Activated CD4-positive, alpha-beta T cell treated with anti-CD3 and anti-CD28 coated beads, Interleukin-2, amount 50 U/mL, for 16 hours (primary cell): ENCODE results near the gene METTL9.
"Not testable (repeated sequence)": the region's sequence is repeated elsewhere in the genome, so short reads cannot be mapped to it uniquely, and the experiment has no call there.

Source experiments
- DNase-seq: peaks from one replicate; pipeline ENCODE4 v3.0.0-alpha.2; 2020

METTL9 gene

GRCh38 chr16:21667575-21667974, 68.2 kb downstream of the METTL9 start:
- DNase-seq: no peak

- no peak for DNase-seq
These were observed 74.1 kb downstream of the METTL9 start for GRCh38 chr16:21673469-21673868.

GRCh38 chr16:21674456-21674855, 75.1 kb downstream of the METTL9 start:
- not testable (repeated sequence) for DNase-seq

GRCh38 chr16:21680714-21681113, 81.3 kb downstream of the METTL9 start:
- not testable (repeated sequence) for DNase-seq

- DNase-seq: no peak
These were observed 83.8 kb downstream of the METTL9 start for GRCh38 chr16:21683184-21683583.

DNA sequence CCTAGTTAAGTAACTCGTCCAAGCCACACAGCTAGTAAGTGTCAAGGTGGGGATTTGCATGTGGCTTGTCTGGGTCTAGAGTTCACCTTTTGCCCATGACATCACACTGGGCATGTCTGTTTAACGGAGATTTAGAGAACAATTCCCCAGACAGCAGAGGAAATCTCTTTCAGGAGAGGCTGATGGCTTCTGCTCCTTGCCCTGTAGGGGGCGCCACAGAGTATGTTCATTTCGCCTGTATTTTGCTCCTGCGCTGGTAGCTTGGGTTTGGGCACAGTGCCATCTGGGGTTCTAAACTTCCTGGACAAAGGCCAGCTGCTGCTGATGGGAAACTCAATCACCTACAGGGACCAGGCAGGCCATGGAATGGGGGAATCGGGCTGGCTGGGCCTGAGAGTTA, 84.8 kb downstream of the METTL9 start:
- DNase-seq: peak; percentile 26

- no peak for DNase-seq
These were observed 85.7 kb downstream of the METTL9 start for GRCh38 chr16:21685034-21685455.

GRCh38 chr16:21689107-21689506, 89.7 kb downstream of the METTL9 start:
- DNase-seq: no peak

- not testable (repeated sequence) for DNase-seq
These were observed 91.6 kb downstream of the METTL9 start for GRCh38 chr16:21690967-21691366.

DNA sequence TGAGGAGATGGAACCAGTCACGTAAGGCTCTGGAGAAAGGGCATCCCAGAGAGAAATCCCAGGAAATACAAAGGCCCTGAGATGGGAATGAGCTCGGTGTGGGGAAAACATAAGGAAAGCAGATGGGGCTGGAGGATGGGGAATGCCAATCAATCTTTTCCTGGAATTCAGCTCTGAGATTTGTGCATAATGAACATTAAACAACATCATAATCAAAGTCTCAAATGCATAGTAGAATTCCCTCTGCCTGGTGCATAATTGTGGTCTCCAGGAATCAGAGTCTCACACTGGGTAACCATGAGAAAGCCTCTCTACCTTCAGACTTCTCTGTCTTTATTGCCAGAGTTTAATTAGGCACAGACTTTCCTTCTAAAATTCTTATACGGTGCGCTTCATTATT, 95.2 kb downstream of the METTL9 start:
- DNase-seq: no peak

DNA sequence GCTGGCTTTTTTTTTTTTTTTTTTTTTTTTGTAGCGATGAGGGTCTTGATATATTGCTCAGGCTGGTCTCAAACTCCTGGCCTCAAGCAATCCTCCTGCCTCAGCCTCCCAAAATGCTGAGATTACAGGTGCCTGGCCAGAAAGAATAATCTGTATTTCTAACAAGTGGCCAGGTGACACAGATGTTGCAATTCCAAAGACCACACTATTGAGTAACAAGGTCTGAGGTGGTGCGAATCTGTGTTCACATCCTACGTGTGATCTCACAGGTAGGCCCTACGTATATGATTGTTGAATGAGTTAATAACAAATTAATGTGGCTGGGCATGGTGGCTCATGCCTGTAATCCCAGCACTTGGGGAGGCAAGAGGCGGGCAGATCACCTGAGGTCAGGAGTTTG, 97.7 kb downstream of the METTL9 start:
- DNase-seq: no peak

- DNase-seq: no peak
These were observed 99.0 kb downstream of the METTL9 start for GRCh38 chr16:21698169-21699032.

GRCh38 chr16:21701271-21701670, 101.9 kb downstream of the METTL9 start:
- DNase-seq: no peak

DNA sequence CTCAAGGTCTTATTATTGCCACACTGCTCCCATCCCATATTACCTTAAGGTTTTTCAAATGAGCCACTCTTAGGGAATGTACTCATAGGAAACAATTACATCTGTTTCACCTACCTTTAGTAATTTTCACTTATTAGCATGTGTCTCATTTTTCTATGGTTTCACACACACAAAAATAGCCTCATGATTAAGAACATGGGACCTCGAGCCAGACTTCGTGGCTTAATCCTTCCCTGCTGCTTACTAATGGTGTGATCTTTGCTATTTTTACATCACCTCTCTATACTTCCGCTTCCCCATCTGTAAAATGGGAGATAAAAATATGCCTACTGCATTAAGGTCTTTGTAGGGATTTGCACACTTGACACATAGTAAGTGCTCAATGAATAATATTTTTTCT, 102.9 kb downstream of the METTL9 start:
- no peak for DNase-seq

DNA sequence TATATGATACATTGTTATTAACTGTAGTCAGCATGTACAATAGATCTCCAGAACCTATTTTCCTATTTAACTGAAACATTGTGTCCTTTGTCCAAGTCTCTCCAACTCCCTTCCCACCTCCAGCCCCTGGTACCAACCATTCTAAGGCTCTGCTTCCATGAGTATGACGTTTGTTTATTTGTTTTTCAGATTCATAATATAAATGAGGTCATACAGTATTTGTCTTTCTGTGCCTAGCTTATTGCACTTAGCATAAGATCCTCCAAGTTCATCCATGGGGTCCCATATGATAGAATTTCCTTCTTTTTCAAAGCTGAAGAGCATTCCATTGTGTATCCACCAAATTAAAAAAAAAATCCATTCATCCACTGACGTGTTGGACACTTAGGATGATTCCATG, 103.8 kb downstream of the METTL9 start:
- no peak for DNase-seq

DNA sequence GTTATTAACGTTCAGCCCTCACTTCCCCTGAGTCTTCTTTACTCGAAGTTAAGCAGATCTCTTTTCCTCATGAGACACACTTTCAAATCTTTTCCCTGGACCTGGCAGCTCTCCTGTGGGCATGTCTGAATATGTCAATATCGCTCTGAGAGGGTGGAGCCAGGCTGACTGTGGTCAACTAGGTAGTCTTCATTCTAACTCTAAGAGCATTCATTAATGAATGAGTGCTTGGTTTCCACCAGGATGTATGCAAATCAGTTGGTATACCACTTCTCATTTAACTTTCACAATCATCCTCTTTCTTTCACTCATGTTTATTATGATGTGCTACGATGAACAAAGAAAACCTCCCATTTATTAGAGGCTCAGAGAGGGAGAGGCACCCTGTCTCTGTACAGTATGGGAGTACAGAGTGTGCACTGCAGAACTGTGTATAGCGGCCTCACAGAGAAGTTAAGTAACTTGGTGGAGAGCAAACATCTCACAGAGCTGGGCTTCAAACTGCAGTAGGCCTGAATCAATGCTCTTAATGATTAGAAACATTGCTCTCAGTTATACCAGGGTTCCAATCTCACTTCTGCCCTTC, 104.3 kb downstream of the METTL9 start:
- no peak for DNase-seq

DNA sequence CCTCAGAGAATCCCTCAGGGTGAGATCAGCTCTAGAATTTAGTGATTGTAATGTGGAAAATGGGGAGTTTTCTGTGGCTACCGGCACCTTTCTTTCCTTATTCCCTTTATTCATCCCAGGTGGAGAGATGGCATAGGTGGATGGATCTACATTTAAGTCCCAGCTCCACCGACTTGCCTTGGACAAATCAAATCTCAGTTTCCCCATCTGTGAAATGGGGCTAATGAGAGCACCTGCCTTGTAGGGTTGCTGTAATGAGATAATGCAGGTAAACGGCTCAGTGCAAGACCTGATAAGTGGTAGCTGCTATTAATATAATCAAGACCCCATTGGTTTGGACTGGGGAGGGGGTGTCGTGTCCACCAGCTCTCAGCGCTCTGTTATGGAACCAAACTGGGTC, 104.9 kb downstream of the METTL9 start:
- no peak for DNase-seq

DNA sequence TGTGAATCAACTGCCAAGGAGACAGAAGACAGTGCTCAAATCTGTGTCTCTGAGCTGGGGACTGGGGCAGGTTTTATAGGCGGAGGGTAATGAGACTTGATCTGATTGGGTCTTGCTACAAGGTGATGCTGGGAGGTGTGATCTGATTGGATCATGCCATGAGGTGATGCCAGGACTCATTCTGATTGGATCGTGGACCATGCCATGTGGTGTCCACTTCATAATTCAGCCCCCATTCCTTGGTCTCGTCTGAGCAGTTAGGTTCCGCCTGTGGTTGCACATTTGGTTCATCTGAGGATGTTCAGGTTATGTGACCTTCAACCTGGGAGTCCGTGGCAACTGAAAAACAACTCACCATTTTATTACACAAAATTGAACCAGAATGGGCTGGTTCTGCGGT, 105.4 kb downstream of the METTL9 start:
- no peak for DNase-seq
